HG03565 (cell line): Measurements from ENCODE around the gene SEC23IP.
"Not testable (repeated sequence)": the region's sequence is repeated elsewhere in the genome, so short reads cannot be mapped to it uniquely, and the experiment has no call there.

Experiments
- ATAC-seq: cut with Tn5 transposase; IDR thresholded peaks from one replicate; pipeline ENCODE4 v1.9.1; 2021; ENCODE audit warnings: mild to moderate bottlenecking, moderate library complexity; ENCODE audit not compliant: unreplicated experiment

SEC23IP gene

DNA sequence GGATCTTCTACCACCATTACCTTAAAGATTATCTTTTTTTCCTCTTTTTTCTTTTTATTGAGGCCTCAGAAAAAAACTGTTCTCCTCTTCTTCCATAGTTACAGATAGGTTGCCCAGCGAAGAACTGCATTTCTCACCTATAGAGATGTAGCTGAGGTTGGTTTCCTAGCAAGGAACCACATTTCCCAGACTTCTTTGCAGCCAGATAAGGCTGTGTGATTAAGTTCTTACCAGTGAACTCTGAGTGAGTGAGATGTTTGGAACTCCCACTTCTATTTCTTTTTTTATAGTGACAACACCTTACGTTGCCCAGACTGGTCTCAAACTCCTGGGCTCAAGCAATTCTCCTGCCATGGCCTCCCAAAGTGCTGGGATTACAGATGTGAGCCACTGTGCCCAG, 14.0 kb upstream of the SEC23IP start:
- no peak for ATAC-seq

DNA sequence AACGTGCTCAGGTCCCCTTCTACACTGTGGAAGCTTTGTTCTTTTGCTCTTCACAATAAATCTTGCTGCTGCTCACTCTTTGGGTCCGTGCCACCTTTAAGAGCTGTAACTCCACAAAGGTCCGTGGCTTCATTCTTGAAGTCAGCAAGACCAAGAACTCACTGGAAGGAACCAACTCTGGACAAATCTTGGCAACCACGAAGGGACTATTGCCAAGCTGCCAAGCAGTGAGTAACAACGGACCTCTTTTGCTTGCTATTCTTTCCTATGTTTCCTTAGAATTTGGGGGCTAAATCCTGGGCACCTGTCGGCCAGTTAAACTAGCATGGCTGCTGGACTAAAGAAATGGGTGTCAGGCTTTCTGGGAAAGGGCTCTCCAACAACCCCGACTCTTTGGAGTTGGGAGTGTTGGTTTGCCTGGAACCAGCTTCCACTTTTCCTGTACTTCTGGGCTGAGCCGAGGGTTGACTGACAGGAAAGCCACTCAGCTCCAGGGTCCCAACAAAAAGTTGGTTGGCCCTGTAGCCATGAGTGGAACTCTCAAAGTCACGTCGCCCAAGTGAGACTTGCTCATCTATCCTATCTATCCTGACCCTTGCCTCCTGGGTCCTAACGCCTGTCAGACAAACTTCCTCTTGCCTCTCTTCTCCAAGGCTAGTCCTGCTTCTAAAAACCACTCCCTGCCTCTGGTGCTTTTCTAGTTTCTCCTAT, 8.5 kb upstream of the SEC23IP start:
- ATAC-seq: not testable (repeated sequence)

DNA sequence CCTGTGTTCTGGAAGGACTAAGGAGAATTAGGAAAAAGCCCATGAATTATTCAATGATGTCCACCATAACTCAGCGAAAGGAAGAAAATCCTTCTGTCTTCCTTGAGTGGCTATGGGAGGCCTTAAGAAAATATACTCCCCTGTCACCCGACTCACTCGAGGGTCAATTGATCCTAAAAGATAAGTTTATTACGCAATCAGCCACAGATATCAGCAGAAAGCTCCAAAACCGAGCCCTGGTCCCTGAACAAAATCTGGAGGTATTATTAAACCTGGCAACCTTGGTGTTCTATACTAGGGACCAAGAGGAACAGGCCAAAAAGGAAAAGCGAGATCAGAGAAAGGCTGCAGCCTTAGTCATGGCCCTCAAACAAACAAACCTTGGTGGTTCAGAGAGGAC, 6.5 kb upstream of the SEC23IP start:
- not testable (repeated sequence) for ATAC-seq

DNA sequence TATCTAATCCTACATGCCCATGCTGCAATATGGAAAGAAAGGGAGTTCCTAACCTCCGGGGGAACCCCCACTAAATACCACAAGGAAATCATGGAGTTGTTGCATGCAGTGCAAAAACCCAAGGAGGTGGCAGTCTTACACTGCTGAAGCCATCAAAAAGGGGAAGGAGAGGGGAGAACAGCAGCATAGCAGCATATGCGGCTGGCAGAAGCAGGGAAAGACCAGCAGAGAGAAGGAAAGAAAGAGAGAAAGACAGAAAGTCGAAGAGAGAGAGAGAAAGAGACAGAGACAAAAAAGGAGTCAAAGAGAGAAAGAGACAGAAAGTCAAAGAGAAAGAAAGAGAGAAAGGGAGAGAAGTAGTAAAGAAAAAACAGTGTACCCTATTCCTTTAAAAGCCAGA, 3.8 kb upstream of the SEC23IP start:
- not testable (repeated sequence) for ATAC-seq

DNA sequence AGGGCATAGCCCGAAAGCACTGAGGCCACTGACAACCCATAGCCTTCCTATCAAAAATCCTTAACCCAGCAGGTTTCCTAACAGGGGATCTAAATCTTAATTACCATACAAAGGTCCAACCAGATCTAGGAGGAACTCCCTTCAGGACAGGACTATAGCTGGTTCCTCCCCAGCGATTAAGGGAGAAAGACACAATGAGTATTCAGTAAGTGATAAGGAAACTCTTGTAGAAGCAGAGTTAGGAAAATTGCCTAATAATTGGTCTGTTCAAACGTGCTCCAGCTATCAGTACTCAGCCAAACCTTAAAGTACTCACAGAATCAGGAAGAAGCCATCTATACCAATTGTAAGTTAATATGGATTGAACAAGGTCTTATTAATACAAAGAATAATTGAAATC, 3.3 kb upstream of the SEC23IP start:
- not testable (repeated sequence) for ATAC-seq

DNA sequence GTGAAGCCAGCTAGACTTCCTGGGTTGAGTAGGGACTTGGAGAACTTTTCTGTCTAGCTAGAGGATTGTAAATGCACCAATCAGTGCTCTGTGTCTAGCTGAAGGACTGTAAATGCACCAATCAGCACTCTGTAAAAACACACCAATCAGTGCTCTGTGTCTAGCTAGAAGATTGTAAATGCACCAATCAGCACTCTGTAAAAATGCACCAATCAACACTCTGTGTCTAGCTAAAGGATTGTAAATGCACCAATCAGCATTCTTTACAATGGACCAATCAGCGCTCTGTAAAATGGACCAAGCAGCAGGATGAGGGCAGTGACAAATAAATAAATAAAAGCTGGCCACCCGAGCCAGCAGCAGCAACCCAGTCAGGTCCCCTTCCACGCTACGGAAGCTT, 2.2 kb upstream of the SEC23IP start:
- not testable (repeated sequence) for ATAC-seq

DNA sequence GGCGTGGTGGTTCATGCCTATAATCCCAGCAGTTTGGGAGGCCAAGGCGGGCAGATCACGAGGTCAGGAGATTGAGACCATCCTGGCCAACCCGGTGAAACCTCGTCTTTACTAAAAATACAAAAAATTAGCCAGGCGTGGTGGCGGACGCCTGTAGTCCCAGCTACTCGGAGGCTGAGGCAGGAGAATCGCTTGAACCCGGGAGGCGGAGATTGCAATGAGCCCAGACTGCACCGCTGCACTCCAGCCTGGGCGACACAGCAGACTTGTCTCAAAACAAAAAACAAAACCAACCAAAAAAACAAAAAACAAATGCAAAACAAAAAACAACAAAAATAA, 712 bp upstream of the SEC23IP start:
- ATAC-seq: not testable (repeated sequence)

DNA sequence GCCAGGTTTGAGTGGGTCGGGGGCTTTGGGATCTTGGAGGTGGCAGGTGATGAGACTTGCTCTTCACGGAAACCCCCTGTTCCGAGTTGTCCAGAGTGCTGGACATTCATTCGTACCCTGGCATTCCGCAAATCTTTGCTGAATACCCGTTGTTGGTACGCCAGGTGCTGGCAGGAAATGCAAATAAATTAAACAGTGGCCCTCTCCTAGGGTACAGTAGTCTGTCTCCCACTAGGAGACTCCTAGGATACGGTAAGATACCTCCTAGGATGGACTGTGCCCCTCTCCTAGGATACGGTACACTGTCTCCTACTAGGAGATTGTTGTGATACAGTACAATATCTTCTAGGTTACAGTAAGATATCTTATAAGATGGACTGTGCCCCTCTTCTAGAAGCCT, 544 bp downstream of the SEC23IP start:
- ATAC-seq: no peak

DNA sequence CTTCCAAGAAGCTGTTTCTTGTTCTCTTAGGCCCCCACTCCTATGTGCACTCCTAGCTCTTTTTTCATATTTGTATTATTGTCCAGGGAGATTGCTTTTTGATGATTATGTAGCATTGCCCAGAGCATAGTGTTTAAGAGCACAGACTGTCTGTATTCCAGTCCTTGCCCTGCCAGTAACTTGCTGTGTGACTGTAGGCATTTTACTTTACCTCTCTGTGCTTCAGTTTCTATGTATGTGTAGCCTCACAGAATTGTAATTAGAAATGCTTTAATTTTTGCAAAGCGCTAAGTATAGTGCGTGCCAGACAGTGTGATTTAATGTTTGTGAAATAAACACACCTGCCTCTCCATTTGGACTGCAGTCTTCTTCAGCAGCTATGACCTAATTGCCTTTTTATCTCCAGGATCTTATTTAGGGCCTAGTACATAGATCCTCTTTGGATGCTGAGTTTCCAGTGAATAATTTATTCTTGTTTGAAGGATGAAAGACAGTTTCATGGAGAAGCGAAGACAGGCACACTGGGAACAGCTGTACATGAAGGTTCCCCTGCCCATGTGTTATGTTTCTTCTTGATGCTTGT, 1.4 kb downstream of the SEC23IP start:
- ATAC-seq: no peak

DNA sequence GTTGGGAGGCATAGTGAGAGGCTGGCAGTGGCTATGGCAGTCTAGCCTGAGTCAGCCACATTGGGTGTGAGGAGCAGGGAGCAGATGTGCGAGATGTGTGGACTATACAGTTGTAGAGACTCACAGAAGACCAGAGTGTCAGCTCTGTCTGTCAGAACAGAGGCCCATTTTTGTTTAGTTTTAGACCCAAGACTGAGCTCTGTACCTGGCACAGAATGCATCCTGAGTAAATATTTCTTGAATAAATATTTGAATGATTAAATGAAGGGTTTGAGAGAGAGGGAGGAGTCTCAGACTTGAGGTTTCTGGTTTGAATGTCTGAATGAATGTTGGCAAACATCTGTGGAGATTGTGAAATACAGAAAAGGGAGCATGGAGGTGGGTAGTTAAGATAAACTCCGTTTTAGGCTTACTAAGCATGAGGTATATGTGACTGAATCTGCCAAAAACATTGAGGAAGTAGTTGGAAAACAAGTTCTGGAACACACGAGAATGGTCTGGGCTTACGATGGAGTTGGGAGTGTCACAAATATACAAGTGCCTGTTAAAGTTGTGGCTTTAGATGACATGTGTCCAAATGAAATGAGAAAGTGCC, 3.6 kb downstream of the SEC23IP start:
- no peak for ATAC-seq

DNA sequence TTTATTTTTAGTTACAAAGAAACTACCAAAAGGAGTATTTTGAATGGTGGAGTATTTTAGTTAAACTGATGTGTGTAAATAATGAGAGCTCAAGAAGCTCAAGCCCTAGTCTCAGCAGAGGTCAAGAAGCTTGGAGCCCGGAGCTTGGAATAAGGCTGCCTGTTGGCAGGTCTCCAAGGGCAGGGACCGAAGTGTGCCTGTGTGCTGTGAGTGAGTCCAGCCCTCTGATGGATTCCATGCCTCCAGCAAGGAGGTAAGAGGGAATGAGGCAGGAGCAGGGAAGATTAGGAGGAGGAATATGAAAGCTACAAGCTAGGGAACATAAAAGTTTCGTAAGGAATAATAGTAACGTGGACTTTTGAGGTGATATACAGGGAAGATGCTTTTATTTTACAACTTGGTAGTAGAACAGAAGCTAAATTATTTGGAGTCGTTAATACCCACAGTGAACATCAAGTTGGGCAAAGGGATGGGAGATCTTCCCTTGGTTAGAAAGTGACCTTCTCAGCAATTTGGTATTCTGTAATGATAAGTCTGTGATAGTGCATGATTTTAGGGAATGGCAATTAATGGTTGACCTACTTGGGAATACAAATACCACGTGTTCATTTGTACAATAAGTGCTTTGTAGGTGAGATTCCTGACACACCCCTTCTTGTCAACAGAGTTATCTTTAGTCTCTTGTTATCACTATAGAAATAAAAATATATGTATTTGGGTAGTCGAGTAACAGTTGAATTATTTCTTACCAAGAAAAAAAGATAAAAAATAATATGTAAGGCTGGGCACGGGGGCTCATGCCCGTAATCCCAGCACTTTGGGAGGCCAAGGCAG, 4.6 kb downstream of the SEC23IP start:
- ATAC-seq: no peak

DNA sequence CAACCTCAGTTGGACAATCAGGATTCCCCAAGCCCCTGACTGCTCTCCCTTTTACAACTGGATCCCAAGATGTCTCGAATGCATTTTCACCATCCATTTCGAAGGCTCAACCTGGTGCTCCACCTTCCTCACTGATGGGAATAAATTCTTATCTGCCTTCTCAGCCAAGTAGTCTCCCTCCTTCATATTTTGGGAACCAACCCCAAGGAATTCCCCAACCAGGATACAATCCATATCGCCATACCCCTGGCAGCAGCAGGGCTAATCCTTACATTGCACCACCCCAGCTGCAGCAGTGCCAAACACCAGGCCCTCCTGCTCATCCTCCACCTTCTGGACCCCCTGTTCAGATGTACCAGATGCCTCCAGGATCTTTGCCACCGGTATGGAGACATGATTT, 6.0 kb downstream of the SEC23IP start:
- no peak for ATAC-seq

DNA sequence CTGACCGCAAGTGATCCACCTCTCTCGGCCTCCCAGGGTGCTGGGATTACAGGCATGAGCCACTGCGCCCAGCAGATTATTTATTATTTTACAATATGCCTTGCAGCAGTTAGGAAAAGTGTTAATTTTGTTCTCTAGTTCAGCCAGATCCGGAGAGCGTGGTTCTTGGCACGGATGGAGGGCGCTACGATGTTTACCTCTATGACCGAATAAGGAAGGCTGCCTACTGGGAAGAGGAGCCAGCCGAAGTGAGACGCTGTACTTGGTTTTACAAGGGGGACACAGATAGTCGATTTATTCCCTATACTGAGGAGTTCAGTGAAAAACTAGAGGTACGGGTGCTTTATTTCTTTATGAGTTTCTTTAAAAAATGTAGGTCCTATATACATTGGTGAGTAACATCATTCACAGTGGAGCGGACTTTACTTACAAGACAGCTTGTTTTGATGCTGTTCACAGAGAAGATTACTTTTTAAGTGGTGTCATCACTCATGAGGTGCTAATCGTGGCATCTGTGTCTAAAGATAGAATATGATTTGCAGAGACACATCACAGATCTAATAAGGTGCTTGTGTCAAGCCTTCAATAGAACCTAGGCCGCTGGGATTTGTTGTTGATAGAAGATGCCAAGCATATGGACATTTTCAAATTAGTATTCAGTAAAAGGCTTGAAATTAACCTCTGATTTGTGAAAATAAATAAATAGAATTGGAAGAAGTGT, 11.6 kb downstream of the SEC23IP start:
- no peak for ATAC-seq

DNA sequence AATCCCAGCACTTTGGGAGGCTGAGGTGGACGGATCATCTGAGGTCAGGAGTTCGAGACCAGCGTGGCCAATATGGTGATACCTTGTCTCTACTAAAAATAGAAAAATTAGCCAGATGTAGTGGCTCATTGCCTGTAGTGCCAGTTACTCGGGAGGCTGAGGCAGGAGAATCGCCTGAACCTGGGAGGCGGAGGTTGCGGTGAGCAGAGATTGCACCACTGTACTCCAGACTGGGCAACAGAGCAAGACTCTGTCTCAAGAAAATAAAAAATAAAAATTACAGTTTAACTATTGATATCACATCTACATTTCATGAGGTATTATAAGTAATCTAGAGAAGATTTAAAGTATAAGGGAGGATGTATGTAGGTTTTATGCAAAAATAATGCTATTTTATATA, 15.2 kb downstream of the SEC23IP start:
- ATAC-seq: not testable (repeated sequence)

DNA sequence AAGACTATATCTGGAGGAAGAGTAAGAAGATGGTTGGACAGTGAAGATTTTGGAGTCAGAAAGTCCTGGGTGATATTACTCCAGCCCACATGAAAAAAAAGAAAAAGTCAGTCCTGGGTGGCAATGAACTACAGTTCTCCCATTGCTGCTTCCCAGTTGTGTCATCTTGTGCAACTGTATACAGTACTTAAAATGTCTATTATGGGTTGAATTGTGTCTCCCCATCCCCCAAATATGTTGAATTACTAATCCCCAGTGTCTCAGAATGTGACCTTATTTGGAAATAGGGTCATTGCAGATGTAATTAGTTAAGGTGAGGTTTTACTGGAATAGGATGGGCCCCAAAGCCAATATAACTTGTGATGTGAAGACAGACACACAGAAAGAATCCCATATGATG, 15.6 kb downstream of the SEC23IP start:
- no peak for ATAC-seq

DNA sequence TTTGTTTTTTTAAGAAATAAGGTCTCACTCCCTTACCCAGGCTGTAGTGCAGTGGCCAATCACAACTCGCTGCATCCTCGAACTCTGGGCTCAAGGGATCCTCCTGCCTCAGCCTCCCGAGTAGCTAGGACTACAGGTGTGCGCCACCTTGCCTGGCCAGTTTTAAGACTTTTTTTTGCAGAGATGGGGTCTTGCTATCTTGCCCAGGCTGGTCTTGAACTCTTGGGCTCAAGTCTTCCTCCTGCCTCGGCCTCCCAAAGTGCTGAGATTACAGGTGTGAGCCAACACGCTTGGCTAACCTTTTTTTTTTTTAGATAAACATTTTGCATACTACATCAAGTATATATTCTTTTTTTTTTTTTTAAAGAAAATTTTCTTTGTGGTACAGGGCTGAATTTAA, 18.2 kb downstream of the SEC23IP start:
- no peak for ATAC-seq

DNA sequence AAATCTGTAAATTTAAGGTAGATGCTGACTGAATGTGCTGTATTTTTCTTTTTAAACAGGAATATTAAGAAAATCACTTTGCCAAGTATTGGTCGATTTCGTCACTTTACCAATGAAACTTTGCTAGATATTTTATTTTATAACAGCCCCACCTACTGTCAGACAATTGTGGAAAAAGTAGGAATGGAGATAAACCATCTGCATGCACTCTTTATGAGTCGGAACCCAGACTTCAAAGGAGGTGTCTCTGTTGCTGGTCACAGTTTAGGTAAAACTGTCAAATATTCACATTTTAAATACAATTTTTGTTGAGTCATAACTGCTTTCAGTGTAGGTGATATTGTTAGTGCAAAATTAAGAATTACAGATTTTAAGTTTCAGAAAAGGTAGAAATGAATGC, 25.2 kb downstream of the SEC23IP start:
- no peak for ATAC-seq

DNA sequence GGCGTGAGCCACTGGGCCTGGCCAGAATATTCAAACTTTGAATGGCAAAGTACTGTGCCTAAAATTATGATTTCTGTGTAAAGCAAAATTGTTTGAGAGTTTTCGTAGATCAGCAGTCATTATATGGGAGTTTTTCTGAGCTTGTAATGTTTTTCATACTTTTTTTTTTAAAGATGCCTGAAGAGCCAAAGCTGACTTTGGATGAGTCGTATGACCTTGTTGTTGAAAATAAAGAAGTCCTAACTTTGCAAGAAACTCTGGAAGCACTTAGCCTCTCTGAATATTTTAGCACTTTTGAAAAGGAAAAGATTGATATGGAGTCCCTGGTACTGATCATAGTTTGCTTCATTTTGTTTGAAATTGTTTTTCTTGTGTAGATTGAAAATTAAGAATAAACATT, 26.7 kb downstream of the SEC23IP start:
- no peak for ATAC-seq

DNA sequence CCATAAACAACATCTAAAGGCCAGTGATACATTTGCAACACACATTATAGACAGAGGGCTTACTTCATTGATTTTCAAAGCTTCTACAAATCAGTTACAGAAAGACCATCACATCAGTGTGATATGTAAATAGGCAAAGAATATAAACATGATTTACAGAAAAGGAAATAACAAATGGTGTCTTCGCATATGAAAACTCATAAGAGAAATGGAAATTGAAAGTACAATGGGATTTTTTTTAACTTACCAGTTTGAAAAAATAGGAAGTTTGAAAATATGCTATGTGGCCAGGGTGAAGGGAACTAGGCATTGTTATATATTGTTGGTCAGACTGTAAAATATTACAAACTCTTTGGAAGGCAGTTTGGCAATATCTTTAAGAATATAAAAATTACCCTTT, 27.3 kb downstream of the SEC23IP start:
- peak; percentile 49 for ATAC-seq

DNA sequence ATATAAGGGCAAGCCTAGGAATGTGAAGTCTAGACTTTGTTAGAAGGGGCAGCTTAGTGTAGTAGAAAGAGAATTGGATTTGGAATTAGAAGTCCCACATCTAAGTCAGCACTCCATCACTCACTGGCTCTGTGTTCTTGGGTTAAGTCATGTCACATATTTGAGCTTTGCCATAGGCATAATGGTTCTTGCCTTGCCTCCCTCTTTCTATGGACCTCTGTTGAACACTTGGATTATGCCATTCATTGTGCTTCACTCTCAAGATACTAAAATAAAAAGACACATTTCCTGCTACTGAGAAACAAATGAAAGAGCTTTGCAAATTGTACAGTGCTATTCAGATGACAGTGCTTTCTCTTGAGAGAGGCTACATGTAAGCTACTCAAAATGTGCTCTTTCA, 35.9 kb downstream of the SEC23IP start:
- ATAC-seq: no peak

DNA sequence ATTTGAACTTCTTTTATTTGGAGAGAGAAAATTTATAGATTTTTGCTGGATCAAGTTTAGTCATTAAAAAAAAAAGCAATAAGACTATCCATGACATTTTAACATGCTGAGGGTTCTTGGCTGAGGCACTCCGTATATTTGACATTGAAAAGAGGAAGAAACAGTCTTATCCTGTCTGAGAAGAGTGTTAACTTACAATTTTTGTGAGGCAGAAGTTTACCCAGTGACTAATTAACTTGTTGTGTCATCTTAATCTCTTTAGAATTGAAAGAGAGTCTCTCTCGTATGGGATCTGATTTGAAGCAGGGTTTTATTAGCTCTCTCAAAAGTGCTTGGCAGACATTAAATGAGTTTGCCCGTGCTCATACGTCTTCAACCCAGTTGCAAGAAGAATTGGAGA, 39.3 kb downstream of the SEC23IP start:
- ATAC-seq: no peak
